Measurements from ENCODE around the gene ULK2. TPM values are rescaled to one million over a fixed set of nuclear protein-coding genes. Genes with fewer than 3 reads are reported as not detected.

The ULK2 gene
- total RNA-seq, 1 experiment from 2014 or later: 30.2 TPM

- Histone ChIP-seq H3K9me2 (replicated peaks; ENCODE audit: low read length) (no peaks in the 10 kb centered on the region), H3K79me2 (ENCODE audit: low read length) (no peaks in the 10 kb centered on the region), H4K20me1 (ENCODE audit: low read length) (no peaks in the 10 kb centered on the region), H3K4me2 (ENCODE audit: low read length) (peak overlapping the region; percentile 52), H3K27ac (ENCODE audit: low read length) (peak overlapping the region; percentile 97), H3K4me1 (ENCODE audit: insufficient read depth, low read length) (peaks cover 49% of the 10 kb centered on the region), H3F3A (ENCODE audit: low read length, unreplicated experiment) (peaks cover 4% of the 10 kb centered on the region), H3K9ac (ENCODE audit: low read length) (peak overlapping the region; percentile 82), H3K4me3 (ENCODE audit: low read length) (peak overlapping the region; percentile 6; the same call in 1 of the 2 replicates), H2AFZ (ENCODE audit: low read length) (peak overlapping the region; percentile 22), H3K36me3 (ENCODE audit: low read depth, low read length) (no peaks in the 10 kb centered on the region), H3K27me3 (ENCODE audit: low read length) (no peaks in the 10 kb centered on the region), H3K9me3 (ENCODE audit: low read length) (no peaks in the 10 kb centered on the region)
- intact Hi-C loops (cut with micrococcal nuclease): loop anchor here (1.0 to 5.0 kb wide), 2 partner anchors 105 to 241 kb away; partner anchors contain the start of gene ALDH3A2
- BruUV-seq (replicated peaks): no TSS peak
- peak; percentile 99 for DNase-seq
- ChIA-PET CTCF (interaction anchor here (1.3 kb wide), 1 partner anchor 9 kb away, joined by 6 read pairs; no protein-coding TSS in a partner anchor), POLR2A (ENCODE audit: unreplicated experiment) (interaction anchor here (0.6 kb wide), 1 partner anchor 81 kb away, joined by 4 read pairs; no protein-coding TSS in a partner anchor)
- ATAC-seq: peak; percentile 88
- TF ChIP-seq EZH2 (IDR thresholded peaks at IDR 0.05; ENCODE audit: low read length, unreplicated experiment): no peak
- no peak for TF ChIP-seq EZH2phosphoT487 (IDR thresholded peaks at IDR 0.05; ENCODE audit: borderline replicate concordance, low read length)
- TF ChIP-seq CTCF (conservative IDR thresholded peaks at IDR 0.05; ENCODE audit: low read depth, low read length): no peak
These were observed 114.7 kb downstream of the ULK2 start for GRCh38 chr17:19753051-19753509.

GRCh38 chr17:19752216-19753050 lies 115.3 kb downstream of the ULK2 start:
- Histone ChIP-seq H3K79me2 (ENCODE audit: low read length) (no peaks in the 10 kb centered on the region), H3K4me3 (ENCODE audit: low read length) (no peak overlapping the region), H2AFZ (ENCODE audit: low read length) (0 out of 2 replicates have a peak overlapping the region, but pooled peaks have one; percentile 22), H3K9me3 (ENCODE audit: low read length) (no peaks in the 10 kb centered on the region), H3K4me2 (ENCODE audit: low read length) (peak overlapping the region; percentile 47), H3K4me1 (ENCODE audit: insufficient read depth, low read length) (peaks cover 56% of the 10 kb centered on the region), H3K36me3 (ENCODE audit: low read depth, low read length) (no peaks in the 10 kb centered on the region), H3K27me3 (ENCODE audit: low read length) (no peaks in the 10 kb centered on the region), H3F3A (ENCODE audit: low read length, unreplicated experiment) (peaks cover 4% of the 10 kb centered on the region), H3K9ac (ENCODE audit: low read length) (peak overlapping the region; percentile 82), H4K20me1 (ENCODE audit: low read length) (no peaks in the 10 kb centered on the region), H3K27ac (ENCODE audit: low read length) (peak overlapping the region; percentile 97), H3K9me2 (replicated peaks; ENCODE audit: low read length) (no peaks in the 10 kb centered on the region)
- TF ChIP-seq CTCF (conservative IDR thresholded peaks at IDR 0.05; ENCODE audit: low read depth, low read length): no peak
- TF ChIP-seq EZH2 (IDR thresholded peaks at IDR 0.05; ENCODE audit: low read length, unreplicated experiment): no peak
- no peak for TF ChIP-seq EZH2phosphoT487 (IDR thresholded peaks at IDR 0.05; ENCODE audit: borderline replicate concordance, low read length)
- ATAC-seq (no peak), DNase-seq (peak; percentile 63)
- intact Hi-C loops (cut with micrococcal nuclease): loop anchor here (1.0 to 5.0 kb wide), 2 partner anchors 104 to 240 kb away; partner anchors contain the start of gene ALDH3A2
- ChIA-PET POLR2A (ENCODE audit: unreplicated experiment) (no interaction called here), CTCF (interaction anchor here (1.3 kb wide), 1 partner anchor 104 kb away, joined by 3 read pairs; the partner anchor contains the start of gene ALDH3A2)
- BruUV-seq (replicated peaks): no TSS peak

All from PC-3 (cell line).